Activated CD8-positive, alpha-beta memory T cell treated with anti-CD3 and anti-CD28 coated beads, Interleukin-2, amount 50 U/mL, for 24 hours (primary cell): Measurements from ENCODE around the gene PTPN2.

Source experiments
- DNase-seq: peaks from one replicate; pipeline ENCODE4 v3.0.0-alpha.2; 2020; ENCODE audit errors: extremely low read depth

Gene PTPN2

GRCh38 chr18:12745095-12745795, 138.8 kb downstream of the PTPN2 start:
- no peak for DNase-seq

- no peak for DNase-seq
These were observed 139.9 kb downstream of the PTPN2 start for GRCh38 chr18:12744103-12744502.

- no peak for DNase-seq
These were observed 141.6 kb downstream of the PTPN2 start for GRCh38 chr18:12742453-12742852.
